Astrocyte (in vitro differentiated cells and primary cell): ENCODE data around the gene AQP2. TPM values are rescaled to one million over a fixed set of nuclear protein-coding genes. Genes with fewer than 3 reads are reported as not detected.

ENCODE experiments used
- DNase-seq: peaks from one replicate; pipeline ENCODE4 v3.0.0-alpha.2; 2010; ENCODE audit warnings: low read depth
- FAIRE-seq: peaks from 2 replicates; lab custom pipeline; 2011; peaks lifted over from hg19 to GRCh38; lab: Jason Lieb, UNC
- H2AFZ ChIP-seq: 2 replicates; pipeline ENCODE4 v1.6.0; 2012; ENCODE audit warnings: low read depth, low read length, inconsistent platforms
- H3K27ac ChIP-seq: 2 replicates; pipeline ENCODE4 v1.5.1; 2011; ENCODE audit warnings: low read depth, low read length, inconsistent platforms
- H3K27me3 ChIP-seq: 2 replicates; pipeline ENCODE4 v1.6.0; 2011; ENCODE audit warnings: low read length, inconsistent platforms; ENCODE audit not compliant: insufficient read depth
- H3K36me3 ChIP-seq: 2 replicates; pipeline ENCODE4 v1.5.1; 2011; ENCODE audit warnings: low read length, inconsistent platforms; ENCODE audit not compliant: insufficient read depth
- H3K4me1 ChIP-seq: 2 replicates; pipeline ENCODE4 v1.5.1; 2011; ENCODE audit warnings: low read length, inconsistent platforms; ENCODE audit not compliant: insufficient read depth
- H3K4me2 ChIP-seq: 2 replicates; pipeline ENCODE4 v1.6.0; 2012; ENCODE audit warnings: low read length, inconsistent platforms
- H3K4me3 ChIP-seq: 2 replicates; pipeline ENCODE4 v1.5.1; 2011; ENCODE audit warnings: low read depth, mild to moderate bottlenecking, low read length, inconsistent platforms; ENCODE audit not compliant: insufficient read depth
- H3K79me2 ChIP-seq: 2 replicates; pipeline ENCODE4 v1.6.0; 2012; ENCODE audit warnings: mild to moderate bottlenecking, low read length, inconsistent platforms; ENCODE audit not compliant: insufficient read depth
- H3K9ac ChIP-seq: 2 replicates; pipeline ENCODE4 v1.6.0; 2012; ENCODE audit warnings: mild to moderate bottlenecking, low read length, inconsistent platforms
- H3K9me3 ChIP-seq: 2 replicates; pipeline ENCODE4 v1.5.1; 2012; ENCODE audit warnings: low read depth, mild to moderate bottlenecking, low read length, inconsistent platforms; ENCODE audit not compliant: insufficient read depth
- H4K20me1 ChIP-seq: 2 replicates; pipeline ENCODE4 v1.6.0; 2012; ENCODE audit warnings: low read length, inconsistent platforms; ENCODE audit not compliant: insufficient read depth
- H3K27ac Mint-ChIP-seq: one replicate; pipeline ENCODE4 v1.8.0; 2021; ENCODE audit warnings: mild to moderate bottlenecking, mixed read lengths; ENCODE audit not compliant: unreplicated experiment
- H3K27me3 Mint-ChIP-seq: one replicate; pipeline ENCODE4 v1.8.0; 2021; ENCODE audit warnings: low read depth, mixed read lengths; ENCODE audit not compliant: unreplicated experiment
- H3K36me3 Mint-ChIP-seq: one replicate; pipeline ENCODE4 v1.8.0; 2021; ENCODE audit warnings: low read depth, mixed read lengths; ENCODE audit not compliant: unreplicated experiment
- H3K4me1 Mint-ChIP-seq: one replicate; pipeline ENCODE4 v1.8.0; 2021; ENCODE audit warnings: low read depth, mixed read lengths; ENCODE audit not compliant: unreplicated experiment
- H3K4me3 Mint-ChIP-seq: one replicate; pipeline ENCODE4 v1.8.0; 2021; ENCODE audit warnings: mild to moderate bottlenecking, moderate library complexity, mixed read lengths; ENCODE audit not compliant: unreplicated experiment
- H3K9me3 Mint-ChIP-seq: one replicate; pipeline ENCODE4 v1.8.0; 2021; ENCODE audit warnings: mild to moderate bottlenecking, mixed read lengths; ENCODE audit not compliant: unreplicated experiment
- EZH2 ChIP-seq: IDR thresholded peaks from 2 replicates; pipeline ENCODE4 v1.6.1; 2012; ENCODE audit warnings: mild to moderate bottlenecking, low read length, inconsistent platforms; ENCODE audit not compliant: insufficient read depth
- total RNA-seq: library from RNA; stranded (reverse); gene quantifications from 2 replicates; pipeline ENCODE4 v1.2.1, GENCODE V29; 2021
- TF ChIP-seq, protein P1 (sequence below): IDR thresholded peaks from 2 replicates; pipeline ENCODE4 v1.5.1; 2011; ENCODE audit warnings: low read depth, mild to moderate bottlenecking, inconsistent platforms, low read length, moderate library complexity; ENCODE audit not compliant: insufficient read depth

AQP2 gene
- total RNA-seq, 1 donor from 2014 or later, result not detected

DNA sequence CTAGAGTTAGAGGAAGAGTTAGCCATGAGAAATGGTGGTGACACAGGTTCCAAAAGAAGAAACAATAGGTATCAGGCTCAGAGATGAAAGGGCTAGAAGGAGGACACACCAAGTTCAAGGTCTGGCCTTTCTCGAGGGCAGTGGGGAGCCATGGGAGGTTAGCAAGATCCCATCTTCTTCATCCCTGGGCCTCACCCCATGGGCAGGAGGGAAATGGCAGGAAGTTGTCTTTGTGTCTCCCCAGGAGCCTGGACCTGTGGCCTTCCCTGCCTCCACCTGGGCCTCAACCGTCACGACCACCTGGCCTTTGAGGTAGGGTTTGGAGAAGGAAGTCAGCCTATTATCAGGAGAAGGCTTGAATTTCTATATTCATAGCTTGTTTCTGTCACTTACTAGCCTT lies 5.8 kb upstream of the AQP2 start:
- no peak overlapping the region for H3K4me3 ChIP-seq
- Mint-ChIP-seq H3K27me3 (peaks cover 33% of the 10 kb centered on the region), H3K27ac (no peak overlapping the region), H3K36me3 (no peaks in the 10 kb centered on the region), H3K4me1 (peaks cover 3% of the 10 kb centered on the region), H3K4me3 (no peak overlapping the region), H3K9me3 (no peaks in the 10 kb centered on the region)
- no peak overlapping the region for H3K27ac ChIP-seq
- H3K9me3 ChIP-seq, result no peaks in the 10 kb centered on the region
- H3K9ac ChIP-seq, result no peak overlapping the region
- H3K36me3 ChIP-seq, result no peaks in the 10 kb centered on the region
- H3K4me1 ChIP-seq, result peaks cover 3% of the 10 kb centered on the region
- H3K79me2 ChIP-seq, result no peaks in the 10 kb centered on the region
- H2AFZ ChIP-seq, result no peak overlapping the region
- H3K4me2 ChIP-seq, result no peak overlapping the region
- DNase-seq, result no peak
- no peaks in the 10 kb centered on the region for H4K20me1 ChIP-seq
- FAIRE-seq, result no peak
- TF ChIP-seq, protein P1, sequence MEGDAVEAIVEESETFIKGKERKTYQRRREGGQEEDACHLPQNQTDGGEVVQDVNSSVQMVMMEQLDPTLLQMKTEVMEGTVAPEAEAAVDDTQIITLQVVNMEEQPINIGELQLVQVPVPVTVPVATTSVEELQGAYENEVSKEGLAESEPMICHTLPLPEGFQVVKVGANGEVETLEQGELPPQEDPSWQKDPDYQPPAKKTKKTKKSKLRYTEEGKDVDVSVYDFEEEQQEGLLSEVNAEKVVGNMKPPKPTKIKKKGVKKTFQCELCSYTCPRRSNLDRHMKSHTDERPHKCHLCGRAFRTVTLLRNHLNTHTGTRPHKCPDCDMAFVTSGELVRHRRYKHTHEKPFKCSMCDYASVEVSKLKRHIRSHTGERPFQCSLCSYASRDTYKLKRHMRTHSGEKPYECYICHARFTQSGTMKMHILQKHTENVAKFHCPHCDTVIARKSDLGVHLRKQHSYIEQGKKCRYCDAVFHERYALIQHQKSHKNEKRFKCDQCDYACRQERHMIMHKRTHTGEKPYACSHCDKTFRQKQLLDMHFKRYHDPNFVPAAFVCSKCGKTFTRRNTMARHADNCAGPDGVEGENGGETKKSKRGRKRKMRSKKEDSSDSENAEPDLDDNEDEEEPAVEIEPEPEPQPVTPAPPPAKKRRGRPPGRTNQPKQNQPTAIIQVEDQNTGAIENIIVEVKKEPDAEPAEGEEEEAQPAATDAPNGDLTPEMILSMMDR, result no peak
- TF ChIP-seq EZH2, result no peak
- H3K27me3 ChIP-seq, result no peaks in the 10 kb centered on the region

DNA sequence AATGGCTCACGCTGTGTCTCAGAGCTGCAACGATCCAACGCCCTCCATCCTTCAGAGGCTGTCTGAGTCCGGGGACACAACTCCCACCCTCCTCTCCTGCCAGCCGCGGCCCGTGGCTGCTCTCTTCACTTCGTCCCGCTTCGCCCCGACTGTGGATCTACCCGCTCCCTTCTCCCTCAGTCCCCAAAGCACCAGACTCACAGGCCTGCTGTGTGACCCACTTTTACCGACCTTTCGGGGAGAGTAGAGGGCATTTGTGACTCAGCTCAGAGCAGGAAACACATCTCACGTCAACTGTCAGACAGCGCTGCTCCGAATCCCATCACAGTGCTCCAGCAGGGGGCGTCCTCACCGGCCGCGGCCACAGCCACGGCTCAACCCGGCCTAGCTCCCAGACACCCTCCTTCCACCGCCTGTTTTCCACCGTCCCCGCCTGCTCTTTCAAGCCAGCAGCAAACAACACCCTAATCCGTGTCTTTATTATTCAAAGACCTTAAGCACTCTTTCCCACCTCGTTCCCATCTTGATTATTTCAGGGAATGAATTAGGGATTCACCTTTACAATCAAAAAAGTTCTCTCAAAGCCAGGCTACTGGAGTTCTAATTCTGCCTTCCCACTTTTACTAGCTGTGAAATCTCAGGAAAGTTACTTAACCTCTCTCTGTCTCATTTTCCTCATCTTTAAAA lies 5.0 kb upstream of the AQP2 start:
- no peaks in the 10 kb centered on the region for H3K36me3 ChIP-seq
- H3K9me3 ChIP-seq, result no peaks in the 10 kb centered on the region
- Mint-ChIP-seq H3K36me3 (no peaks in the 10 kb centered on the region), H3K4me3 (peak overlapping the region; percentile 2), H3K27me3 (peaks cover 39% of the 10 kb centered on the region), H3K4me1 (peaks cover 3% of the 10 kb centered on the region), H3K27ac (peak overlapping the region; percentile 41), H3K9me3 (no peaks in the 10 kb centered on the region)
- peaks cover 3% of the 10 kb centered on the region for H3K4me1 ChIP-seq
- peak overlapping the region; percentile 83 for H3K4me2 ChIP-seq
- H3K27me3 ChIP-seq, result no peaks in the 10 kb centered on the region
- DNase-seq (peak; percentile 49), FAIRE-seq (peak; percentile 37)
- H3K4me3 ChIP-seq, result peak overlapping the region; percentile 13
- H3K9ac ChIP-seq, result peak overlapping the region; percentile 57
- no peaks in the 10 kb centered on the region for H4K20me1 ChIP-seq
- TF ChIP-seq, protein P1, result peak; percentile 90
- no peak for TF ChIP-seq EZH2
- H3K27ac ChIP-seq, result no peak overlapping the region
- no peaks in the 10 kb centered on the region for H3K79me2 ChIP-seq
- H2AFZ ChIP-seq, result peak overlapping the region; percentile 79

DNA sequence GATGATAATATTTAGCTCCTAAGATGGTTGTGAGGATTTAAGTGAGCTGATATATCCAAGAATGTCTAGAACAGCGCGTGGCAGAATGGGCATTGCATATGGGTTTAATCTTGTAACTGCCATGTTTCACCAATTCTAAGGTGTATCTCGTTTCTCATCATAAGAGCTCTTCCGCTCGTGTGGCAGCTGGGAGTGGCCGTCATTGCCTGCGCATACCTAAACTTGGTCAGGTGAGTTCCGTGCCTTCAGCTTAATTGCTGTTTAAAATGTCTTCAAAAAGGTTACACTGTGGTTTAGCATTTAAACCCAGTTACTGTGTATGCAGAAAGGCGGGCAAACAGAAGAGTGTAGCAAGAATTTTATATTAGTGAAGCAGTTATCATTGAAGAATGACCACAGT lies 4.5 kb upstream of the AQP2 start:
- FAIRE-seq, result no peak
- Histone ChIP-seq H2AFZ (peak overlapping the region; percentile 79), H3K4me1 (peaks cover 3% of the 10 kb centered on the region), H3K9me3 (no peaks in the 10 kb centered on the region), H3K4me2 (no peak overlapping the region), H3K4me3 (no peak overlapping the region), H3K9ac (no peak overlapping the region), H3K36me3 (no peaks in the 10 kb centered on the region), H4K20me1 (no peaks in the 10 kb centered on the region), H3K27me3 (no peaks in the 10 kb centered on the region), H3K79me2 (no peaks in the 10 kb centered on the region), H3K27ac (no peak overlapping the region)
- peaks cover 41% of the 10 kb centered on the region for H3K27me3 Mint-ChIP-seq
- no peak overlapping the region for H3K27ac Mint-ChIP-seq
- H3K4me1 Mint-ChIP-seq, result peaks cover 3% of the 10 kb centered on the region
- H3K36me3 Mint-ChIP-seq, result no peaks in the 10 kb centered on the region
- no peaks in the 10 kb centered on the region for H3K9me3 Mint-ChIP-seq
- H3K4me3 Mint-ChIP-seq, result no peak overlapping the region
- TF ChIP-seq EZH2, result no peak
- TF ChIP-seq, protein P1, result no peak
- DNase-seq, result no peak
